ENCODE data around the gene OR11H6.
"Not testable (repeated sequence)": the region's sequence is repeated elsewhere in the genome, so short reads cannot be mapped to it uniquely, and the experiment has no call there.

OR11H6 gene

DNA sequence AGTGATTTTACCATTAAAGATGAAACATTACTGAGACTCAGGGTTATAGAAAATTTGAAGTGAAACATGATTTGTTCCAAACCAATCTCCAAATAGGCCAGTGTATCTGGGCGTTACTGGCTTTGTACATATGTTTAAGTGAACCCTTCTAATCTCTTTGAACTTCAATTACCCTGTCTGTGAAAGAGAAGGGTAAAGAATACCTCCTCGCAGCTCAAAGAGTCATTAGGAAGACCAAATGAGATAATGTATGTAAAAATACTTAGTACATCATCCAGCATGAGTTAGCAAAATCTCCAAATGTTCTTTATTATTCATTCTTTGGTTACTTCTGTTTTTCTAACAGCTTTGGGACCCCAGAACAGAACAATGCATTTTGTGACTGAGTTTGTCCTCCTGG, at the start of gene OR11H6:
Gene OR11H6, plus strand, starts transcription at position 301 of the 400 bp plus-strand sequence. Its CDS starts 0 bp downstream, at position 301.
- H3K27me3 ChIP-seq (ENCODE audit: control insufficient read depth in 1 of 2, insufficient read depth in 2 of 2, low read length in 2 of 2) = no peaks in the 10 kb centered on the region
- no peak within 1 kb of the TSS for H3K4me3 ChIP-seq (ENCODE audit: low read length in 2 of 2)
- no peaks in the 10 kb centered on the region for H3K9me3 ChIP-seq (ENCODE audit: control insufficient read depth in 2 of 2, low read length in 2 of 2)
- no peak within 1 kb of the TSS for H3K9ac ChIP-seq (ENCODE audit: low read length in 2 of 2)
- no peaks in the 10 kb centered on the region for H3K36me3 ChIP-seq (ENCODE audit: control insufficient read depth in 2 of 2, insufficient read depth in 2 of 2, low read length in 2 of 2)
- no peaks in the 10 kb centered on the region for H3K4me1 ChIP-seq (ENCODE audit: control insufficient read depth, insufficient read depth, low read length)
- no peak within 1 kb of the TSS for H3K27ac ChIP-seq (ENCODE audit: low read length)

GRCh38 chr14:20174205-20174604, 49.3 kb upstream of the OR11H6 start:
- H3K36me3 ChIP-seq (ENCODE audit: control insufficient read depth in 2 of 2, insufficient read depth in 2 of 2, low read length in 2 of 2); H3K4me3 ChIP-seq (ENCODE audit: low read length in 2 of 2); H3K9me3 ChIP-seq (ENCODE audit: control insufficient read depth in 2 of 2, low read length in 2 of 2); H3K4me1 ChIP-seq (ENCODE audit: control insufficient read depth, insufficient read depth, low read length); H3K27me3 ChIP-seq (ENCODE audit: control insufficient read depth in 1 of 2, insufficient read depth in 2 of 2, low read length in 2 of 2); H3K27ac ChIP-seq (ENCODE audit: low read length); H3K9ac ChIP-seq (ENCODE audit: low read length in 2 of 2): not testable (repeated sequence)

DNA sequence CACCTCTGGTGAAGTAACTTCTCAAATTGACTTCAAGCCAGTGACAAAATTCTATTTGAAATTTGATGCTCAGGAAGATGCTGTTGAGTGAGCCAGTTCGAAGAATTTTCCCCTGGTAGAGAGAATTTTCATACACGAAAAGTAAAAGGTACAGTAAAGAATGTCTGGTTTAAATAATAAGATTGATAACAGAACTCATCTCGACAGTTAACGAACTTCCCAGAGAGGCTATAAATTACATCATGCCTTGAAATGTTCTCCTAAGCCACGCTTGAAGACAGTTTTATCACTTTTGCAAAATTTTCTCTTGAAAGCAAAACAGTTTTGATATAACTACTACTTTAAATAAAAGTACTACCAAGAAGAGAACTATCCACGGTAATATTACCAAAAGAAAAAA, 47.2 kb upstream of the OR11H6 start:
- H3K27ac ChIP-seq (ENCODE audit: low read length) = no peak overlapping the region
- H3K9me3 ChIP-seq (ENCODE audit: control insufficient read depth in 2 of 2, low read length in 2 of 2) = no peaks in the 10 kb centered on the region
- no peak overlapping the region for H3K4me3 ChIP-seq (ENCODE audit: low read length in 2 of 2)
- no peaks in the 10 kb centered on the region for H3K27me3 ChIP-seq (ENCODE audit: control insufficient read depth in 1 of 2, insufficient read depth in 2 of 2, low read length in 2 of 2)
- H3K9ac ChIP-seq (ENCODE audit: low read length in 2 of 2) = no peak overlapping the region
- no peaks in the 10 kb centered on the region for H3K4me1 ChIP-seq (ENCODE audit: control insufficient read depth, insufficient read depth, low read length)
- H3K36me3 ChIP-seq (ENCODE audit: control insufficient read depth in 2 of 2, insufficient read depth in 2 of 2, low read length in 2 of 2) = no peaks in the 10 kb centered on the region

- no peaks in the 10 kb centered on the region for H3K27me3 ChIP-seq (ENCODE audit: control insufficient read depth in 1 of 2, insufficient read depth in 2 of 2, low read length in 2 of 2)
- no peak overlapping the region for H3K9ac ChIP-seq (ENCODE audit: low read length in 2 of 2)
- no peak overlapping the region for H3K4me3 ChIP-seq (ENCODE audit: low read length in 2 of 2)
- no peaks in the 10 kb centered on the region for H3K4me1 ChIP-seq (ENCODE audit: control insufficient read depth, insufficient read depth, low read length)
- H3K36me3 ChIP-seq (ENCODE audit: control insufficient read depth in 2 of 2, insufficient read depth in 2 of 2, low read length in 2 of 2) = no peaks in the 10 kb centered on the region
- H3K9me3 ChIP-seq (ENCODE audit: control insufficient read depth in 2 of 2, low read length in 2 of 2) = no peaks in the 10 kb centered on the region
- H3K27ac ChIP-seq (ENCODE audit: low read length) = no peak overlapping the region
Observed at GRCh38 chr14:20177433-20177974, 46.0 kb upstream of the OR11H6 start.

DNA sequence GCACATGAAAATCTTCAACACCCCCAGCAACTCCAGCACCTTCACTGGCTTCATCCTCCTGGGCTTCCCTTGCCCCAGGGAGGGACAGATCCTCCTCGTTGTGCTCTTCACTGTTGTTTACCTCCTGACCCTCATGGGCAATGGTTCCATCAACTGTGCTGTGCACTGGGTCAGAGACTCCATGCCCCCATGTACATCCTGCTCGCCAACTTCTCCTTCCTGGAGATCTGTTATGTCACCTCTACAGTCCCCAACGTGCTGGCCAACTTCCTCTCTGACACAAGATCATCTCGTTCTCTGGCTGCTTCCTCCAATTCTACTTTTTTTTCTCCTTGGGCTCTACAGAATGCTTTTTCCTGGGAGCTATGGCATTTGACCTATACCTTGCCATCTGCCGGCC, 44.3 kb upstream of the OR11H6 start:
- Histone ChIP-seq H3K27ac (ENCODE audit: low read length) (no peak overlapping the region), H3K9ac (ENCODE audit: low read length in 2 of 2) (no peak overlapping the region), H3K4me3 (ENCODE audit: low read length in 2 of 2) (no peak overlapping the region), H3K27me3 (ENCODE audit: control insufficient read depth in 1 of 2, insufficient read depth in 2 of 2, low read length in 2 of 2) (no peaks in the 10 kb centered on the region), H3K4me1 (ENCODE audit: control insufficient read depth, insufficient read depth, low read length) (no peaks in the 10 kb centered on the region), H3K36me3 (ENCODE audit: control insufficient read depth in 2 of 2, insufficient read depth in 2 of 2, low read length in 2 of 2) (no peaks in the 10 kb centered on the region), H3K9me3 (ENCODE audit: control insufficient read depth in 2 of 2, low read length in 2 of 2) (no peaks in the 10 kb centered on the region)

DNA sequence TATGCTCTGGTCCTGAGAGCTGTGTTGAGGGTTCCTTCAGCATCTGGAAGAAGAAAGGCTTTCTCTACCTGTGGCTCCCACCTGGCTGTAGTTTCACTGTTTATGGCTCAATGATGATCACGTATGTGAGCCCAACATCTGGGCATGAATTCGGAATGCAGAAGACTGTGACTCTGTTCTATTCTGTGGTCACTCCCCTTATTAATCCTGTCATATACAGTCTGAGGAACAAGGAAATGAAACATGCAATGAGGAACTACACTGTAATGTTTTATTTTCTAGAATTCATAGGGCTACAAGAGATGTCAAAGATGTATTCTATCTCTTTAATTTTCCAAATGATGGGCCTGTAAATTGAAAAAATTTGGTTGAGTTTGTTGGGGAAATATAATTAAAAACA, 43.6 kb upstream of the OR11H6 start:
- Histone ChIP-seq H3K36me3 (ENCODE audit: control insufficient read depth in 2 of 2, insufficient read depth in 2 of 2, low read length in 2 of 2) (no peaks in the 10 kb centered on the region), H3K9ac (ENCODE audit: low read length in 2 of 2) (no peak overlapping the region), H3K27ac (ENCODE audit: low read length) (no peak overlapping the region), H3K9me3 (ENCODE audit: control insufficient read depth in 2 of 2, low read length in 2 of 2) (no peaks in the 10 kb centered on the region), H3K4me1 (ENCODE audit: control insufficient read depth, insufficient read depth, low read length) (no peaks in the 10 kb centered on the region), H3K27me3 (ENCODE audit: control insufficient read depth in 1 of 2, insufficient read depth in 2 of 2, low read length in 2 of 2) (no peaks in the 10 kb centered on the region), H3K4me3 (ENCODE audit: low read length in 2 of 2) (no peak overlapping the region)

GRCh38 chr14:20180486-20180885, 43.0 kb upstream of the OR11H6 start:
- Histone ChIP-seq H3K4me1 (ENCODE audit: control insufficient read depth, insufficient read depth, low read length) (no peaks in the 10 kb centered on the region), H3K9me3 (ENCODE audit: control insufficient read depth in 2 of 2, low read length in 2 of 2) (no peaks in the 10 kb centered on the region), H3K27ac (ENCODE audit: low read length) (no peak overlapping the region), H3K27me3 (ENCODE audit: control insufficient read depth in 1 of 2, insufficient read depth in 2 of 2, low read length in 2 of 2) (no peaks in the 10 kb centered on the region), H3K36me3 (ENCODE audit: control insufficient read depth in 2 of 2, insufficient read depth in 2 of 2, low read length in 2 of 2) (no peaks in the 10 kb centered on the region), H3K4me3 (ENCODE audit: low read length in 2 of 2) (no peak overlapping the region), H3K9ac (ENCODE audit: low read length in 2 of 2) (no peak overlapping the region)

GRCh38 chr14:20184181-20184580, 39.3 kb upstream of the OR11H6 start:
- Histone ChIP-seq H3K4me3 (ENCODE audit: low read length in 2 of 2) (no peak overlapping the region), H3K27me3 (ENCODE audit: control insufficient read depth in 1 of 2, insufficient read depth in 2 of 2, low read length in 2 of 2) (no peaks in the 10 kb centered on the region), H3K9me3 (ENCODE audit: control insufficient read depth in 2 of 2, low read length in 2 of 2) (no peaks in the 10 kb centered on the region), H3K36me3 (ENCODE audit: control insufficient read depth in 2 of 2, insufficient read depth in 2 of 2, low read length in 2 of 2) (no peaks in the 10 kb centered on the region), H3K27ac (ENCODE audit: low read length) (no peak overlapping the region), H3K9ac (ENCODE audit: low read length in 2 of 2) (no peak overlapping the region), H3K4me1 (ENCODE audit: control insufficient read depth, insufficient read depth, low read length) (no peaks in the 10 kb centered on the region)

GRCh38 chr14:20190596-20190995, 32.9 kb upstream of the OR11H6 start, which contains the start of gene OR11G2:
TSS of gene OR11G2 (plus strand) at chr14:20190896. CDS start at chr14:20197438, 6,542 bp downstream.
- Histone ChIP-seq H3K9me3 (ENCODE audit: control insufficient read depth in 2 of 2, low read length in 2 of 2) (no peaks in the 10 kb centered on the region), H3K9ac (ENCODE audit: low read length in 2 of 2) (no peak within 1 kb of the TSS), H3K27ac (ENCODE audit: low read length) (no peak within 1 kb of the TSS), H3K36me3 (ENCODE audit: control insufficient read depth in 2 of 2, insufficient read depth in 2 of 2, low read length in 2 of 2) (no peaks in the 10 kb centered on the region), H3K4me1 (ENCODE audit: control insufficient read depth, insufficient read depth, low read length) (no peaks in the 10 kb centered on the region), H3K4me3 (ENCODE audit: low read length in 2 of 2) (no peak within 1 kb of the TSS), H3K27me3 (ENCODE audit: control insufficient read depth in 1 of 2, insufficient read depth in 2 of 2, low read length in 2 of 2) (no peaks in the 10 kb centered on the region)

GRCh38 chr14:20191396-20191795, 32.1 kb upstream of the OR11H6 start:
- H3K27me3 ChIP-seq (ENCODE audit: control insufficient read depth in 1 of 2, insufficient read depth in 2 of 2, low read length in 2 of 2) = no peaks in the 10 kb centered on the region
- H3K9me3 ChIP-seq (ENCODE audit: control insufficient read depth in 2 of 2, low read length in 2 of 2) = no peaks in the 10 kb centered on the region
- no peaks in the 10 kb centered on the region for H3K36me3 ChIP-seq (ENCODE audit: control insufficient read depth in 2 of 2, insufficient read depth in 2 of 2, low read length in 2 of 2)
- H3K4me3 ChIP-seq (ENCODE audit: low read length in 2 of 2) = no peak overlapping the region
- no peak overlapping the region for H3K27ac ChIP-seq (ENCODE audit: low read length)
- H3K4me1 ChIP-seq (ENCODE audit: control insufficient read depth, insufficient read depth, low read length) = no peaks in the 10 kb centered on the region
- H3K9ac ChIP-seq (ENCODE audit: low read length in 2 of 2) = no peak overlapping the region

- no peaks in the 10 kb centered on the region for H3K27me3 ChIP-seq (ENCODE audit: control insufficient read depth in 1 of 2, insufficient read depth in 2 of 2, low read length in 2 of 2)
- no peak overlapping the region for H3K4me3 ChIP-seq (ENCODE audit: low read length in 2 of 2)
- no peaks in the 10 kb centered on the region for H3K36me3 ChIP-seq (ENCODE audit: control insufficient read depth in 2 of 2, insufficient read depth in 2 of 2, low read length in 2 of 2)
- no peaks in the 10 kb centered on the region for H3K9me3 ChIP-seq (ENCODE audit: control insufficient read depth in 2 of 2, low read length in 2 of 2)
- no peak overlapping the region for H3K27ac ChIP-seq (ENCODE audit: low read length)
- H3K4me1 ChIP-seq (ENCODE audit: control insufficient read depth, insufficient read depth, low read length) = no peaks in the 10 kb centered on the region
- H3K9ac ChIP-seq (ENCODE audit: low read length in 2 of 2) = no peak overlapping the region
Observed at GRCh38 chr14:20194101-20194500, 29.4 kb upstream of the OR11H6 start.

Measured in stomach smooth muscle (tissue), 2 donors.